Esophagus muscularis mucosa (tissue), 4 donors: ENCODE data around the gene MAP2.
"Not testable (repeated sequence)": the region's sequence is repeated elsewhere in the genome, so short reads cannot be mapped to it uniquely, and the experiment has no call there.

Source experiments
- EP300 ChIP-seq: sonication (generic); formaldehyde crosslinking; IDR thresholded peaks from one replicate; pipeline ENCODE4 v1.6.1; 2017; ENCODE audit warnings: antibody characterized with exemption
- POLR2A ChIP-seq: fragments of 450-650 bp; IDR thresholded peaks from one replicate; pipeline ENCODE4 v1.6.1; 2017; ENCODE audit warnings: antibody characterized with exemption, moderate library complexity, mild to moderate bottlenecking, low read depth
- TF ChIP-seq, protein P1 (sequence below), 3 experiments: fragments of 200-600 bp in 2 of 3; fragments of 450-650 bp in 1 of 3; sonication (generic) in 2 of 3; IDR thresholded peaks; one replicate each; pipeline ENCODE4 v1.5.1; 2017 to 2019; ENCODE audit warnings: antibody characterized with exemption in 3 of 3, mild to moderate bottlenecking in 2 of 3, moderate library complexity in 1 of 3

- TF ChIP-seq, protein P1, sequence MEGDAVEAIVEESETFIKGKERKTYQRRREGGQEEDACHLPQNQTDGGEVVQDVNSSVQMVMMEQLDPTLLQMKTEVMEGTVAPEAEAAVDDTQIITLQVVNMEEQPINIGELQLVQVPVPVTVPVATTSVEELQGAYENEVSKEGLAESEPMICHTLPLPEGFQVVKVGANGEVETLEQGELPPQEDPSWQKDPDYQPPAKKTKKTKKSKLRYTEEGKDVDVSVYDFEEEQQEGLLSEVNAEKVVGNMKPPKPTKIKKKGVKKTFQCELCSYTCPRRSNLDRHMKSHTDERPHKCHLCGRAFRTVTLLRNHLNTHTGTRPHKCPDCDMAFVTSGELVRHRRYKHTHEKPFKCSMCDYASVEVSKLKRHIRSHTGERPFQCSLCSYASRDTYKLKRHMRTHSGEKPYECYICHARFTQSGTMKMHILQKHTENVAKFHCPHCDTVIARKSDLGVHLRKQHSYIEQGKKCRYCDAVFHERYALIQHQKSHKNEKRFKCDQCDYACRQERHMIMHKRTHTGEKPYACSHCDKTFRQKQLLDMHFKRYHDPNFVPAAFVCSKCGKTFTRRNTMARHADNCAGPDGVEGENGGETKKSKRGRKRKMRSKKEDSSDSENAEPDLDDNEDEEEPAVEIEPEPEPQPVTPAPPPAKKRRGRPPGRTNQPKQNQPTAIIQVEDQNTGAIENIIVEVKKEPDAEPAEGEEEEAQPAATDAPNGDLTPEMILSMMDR (IDR thresholded peaks at IDR 0.05) = not testable (repeated sequence)
- TF ChIP-seq POLR2A, EP300: not testable (repeated sequence)
Observed at GRCh38 chr2:209495068-209495620, 71.3 kb downstream of the MAP2 start.
